ENCODE data around the gene PPARA. TPM values are rescaled to one million over a fixed set of nuclear protein-coding genes. Genes with fewer than 3 reads are reported as not detected.

PPARA gene
- total RNA-seq, 1 donor, result 22.1 TPM

DNA sequence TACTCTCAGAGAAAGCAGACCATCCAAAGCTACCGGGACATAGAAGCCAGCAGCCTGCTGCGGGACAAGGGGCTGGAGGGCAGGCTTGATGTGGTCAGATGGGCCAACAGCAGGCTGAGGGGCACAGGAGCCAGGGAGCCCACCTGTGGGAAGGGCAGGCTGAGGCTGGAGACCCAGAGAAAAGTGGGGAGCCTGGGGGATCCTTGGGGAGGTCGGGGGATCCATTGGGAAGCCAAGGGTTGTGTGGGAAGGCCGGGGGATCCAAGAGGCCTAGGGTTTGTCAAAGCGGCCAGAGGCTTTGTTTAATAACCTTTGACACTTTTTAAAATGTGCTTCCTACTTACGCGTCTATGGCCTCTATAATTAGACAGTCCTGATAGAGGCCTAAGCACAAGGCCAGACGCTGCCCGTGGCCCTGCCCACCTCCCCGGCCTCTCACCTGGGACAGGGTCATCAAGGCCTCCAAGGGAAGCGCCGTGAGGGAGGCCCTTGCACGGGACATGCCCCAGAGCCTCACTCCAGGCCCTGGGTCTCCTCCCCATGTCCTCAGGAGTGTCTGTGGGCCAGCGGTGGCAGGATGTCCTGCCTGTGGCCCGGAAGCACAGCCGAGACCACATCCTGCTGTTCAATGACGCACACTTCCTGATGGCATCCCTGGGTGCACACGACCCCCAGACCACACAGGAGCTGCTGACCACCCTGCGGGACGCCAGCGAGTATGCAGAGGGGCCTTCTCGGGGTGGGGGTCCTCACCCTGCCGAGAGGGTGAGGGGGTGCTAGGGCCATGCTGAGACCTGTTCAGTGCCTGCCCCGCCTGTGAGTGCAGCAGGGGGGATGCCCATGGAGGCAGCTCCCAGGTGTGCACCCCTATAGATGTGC, 137.8 kb downstream of the PPARA start:
- no peak overlapping the region for H3K27ac ChIP-seq (ENCODE audit: low read depth, low read length)
- H2AFZ ChIP-seq (ENCODE audit: low read length), result no peak overlapping the region
- H3K4me3 ChIP-seq (ENCODE audit: insufficient read depth, low read length), result no peak overlapping the region
- H3K27me3 ChIP-seq (ENCODE audit: insufficient read depth, low read length), result no peaks in the 10 kb centered on the region
- TF ChIP-seq, protein P1, sequence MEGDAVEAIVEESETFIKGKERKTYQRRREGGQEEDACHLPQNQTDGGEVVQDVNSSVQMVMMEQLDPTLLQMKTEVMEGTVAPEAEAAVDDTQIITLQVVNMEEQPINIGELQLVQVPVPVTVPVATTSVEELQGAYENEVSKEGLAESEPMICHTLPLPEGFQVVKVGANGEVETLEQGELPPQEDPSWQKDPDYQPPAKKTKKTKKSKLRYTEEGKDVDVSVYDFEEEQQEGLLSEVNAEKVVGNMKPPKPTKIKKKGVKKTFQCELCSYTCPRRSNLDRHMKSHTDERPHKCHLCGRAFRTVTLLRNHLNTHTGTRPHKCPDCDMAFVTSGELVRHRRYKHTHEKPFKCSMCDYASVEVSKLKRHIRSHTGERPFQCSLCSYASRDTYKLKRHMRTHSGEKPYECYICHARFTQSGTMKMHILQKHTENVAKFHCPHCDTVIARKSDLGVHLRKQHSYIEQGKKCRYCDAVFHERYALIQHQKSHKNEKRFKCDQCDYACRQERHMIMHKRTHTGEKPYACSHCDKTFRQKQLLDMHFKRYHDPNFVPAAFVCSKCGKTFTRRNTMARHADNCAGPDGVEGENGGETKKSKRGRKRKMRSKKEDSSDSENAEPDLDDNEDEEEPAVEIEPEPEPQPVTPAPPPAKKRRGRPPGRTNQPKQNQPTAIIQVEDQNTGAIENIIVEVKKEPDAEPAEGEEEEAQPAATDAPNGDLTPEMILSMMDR (IDR thresholded peaks at IDR 0.05; ENCODE audit: extremely low read depth, low read depth, low read length), result no peak
- DNase-seq (ENCODE audit: insufficient read length, low spot score, missing footprints), result peak; percentile 56
- no peaks in the 10 kb centered on the region for H3K79me2 ChIP-seq (ENCODE audit: insufficient read depth, low read length)
- H3K36me3 ChIP-seq (ENCODE audit: insufficient read depth, low read length), result peaks cover 33% of the 10 kb centered on the region
- H4K20me1 ChIP-seq (ENCODE audit: insufficient read depth, low read length), result no peaks in the 10 kb centered on the region
- no peaks in the 10 kb centered on the region for H3K4me1 ChIP-seq (ENCODE audit: insufficient read depth, low read length)
- H3K4me2 ChIP-seq (ENCODE audit: insufficient read depth, low read length), result no peak overlapping the region
- H3K9me3 ChIP-seq (ENCODE audit: low read depth, low read length), result no peaks in the 10 kb centered on the region

DNA sequence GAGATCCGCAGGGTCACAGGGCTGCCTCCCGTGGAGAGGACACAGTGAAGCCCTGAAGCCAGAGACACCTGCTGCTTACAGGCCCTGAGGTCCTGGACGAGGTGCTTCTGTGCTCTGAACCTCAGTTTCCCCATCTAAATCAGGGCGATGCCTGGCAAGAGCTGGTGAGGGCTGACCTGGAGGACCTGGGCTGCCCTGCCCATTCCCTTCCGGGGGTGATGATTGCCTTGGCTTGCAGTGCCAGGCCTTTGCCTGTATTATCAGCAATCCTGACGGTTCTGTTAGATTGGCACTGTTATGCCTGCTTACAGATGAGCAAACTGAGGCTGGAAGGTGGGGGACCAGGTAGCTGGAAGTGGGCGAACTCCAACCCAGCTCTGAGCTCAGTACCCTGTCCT, 138.5 kb downstream of the PPARA start:
- no peak overlapping the region for H3K27ac ChIP-seq (ENCODE audit: low read depth, low read length)
- H3K79me2 ChIP-seq (ENCODE audit: insufficient read depth, low read length), result no peaks in the 10 kb centered on the region
- H2AFZ ChIP-seq (ENCODE audit: low read length), result no peak overlapping the region
- TF ChIP-seq, protein P1 (IDR thresholded peaks at IDR 0.05; ENCODE audit: extremely low read depth, low read depth, low read length), result no peak
- no peak overlapping the region for H3K4me3 ChIP-seq (ENCODE audit: insufficient read depth, low read length)
- no peaks in the 10 kb centered on the region for H3K27me3 ChIP-seq (ENCODE audit: insufficient read depth, low read length)
- peaks cover 38% of the 10 kb centered on the region for H3K36me3 ChIP-seq (ENCODE audit: insufficient read depth, low read length)
- H3K9me3 ChIP-seq (ENCODE audit: low read depth, low read length), result no peaks in the 10 kb centered on the region
- H4K20me1 ChIP-seq (ENCODE audit: insufficient read depth, low read length), result no peaks in the 10 kb centered on the region
- no peaks in the 10 kb centered on the region for H3K4me1 ChIP-seq (ENCODE audit: insufficient read depth, low read length)
- peak; percentile 77 for DNase-seq (ENCODE audit: insufficient read length, low spot score, missing footprints)
- H3K4me2 ChIP-seq (ENCODE audit: insufficient read depth, low read length), result no peak overlapping the region

DNA sequence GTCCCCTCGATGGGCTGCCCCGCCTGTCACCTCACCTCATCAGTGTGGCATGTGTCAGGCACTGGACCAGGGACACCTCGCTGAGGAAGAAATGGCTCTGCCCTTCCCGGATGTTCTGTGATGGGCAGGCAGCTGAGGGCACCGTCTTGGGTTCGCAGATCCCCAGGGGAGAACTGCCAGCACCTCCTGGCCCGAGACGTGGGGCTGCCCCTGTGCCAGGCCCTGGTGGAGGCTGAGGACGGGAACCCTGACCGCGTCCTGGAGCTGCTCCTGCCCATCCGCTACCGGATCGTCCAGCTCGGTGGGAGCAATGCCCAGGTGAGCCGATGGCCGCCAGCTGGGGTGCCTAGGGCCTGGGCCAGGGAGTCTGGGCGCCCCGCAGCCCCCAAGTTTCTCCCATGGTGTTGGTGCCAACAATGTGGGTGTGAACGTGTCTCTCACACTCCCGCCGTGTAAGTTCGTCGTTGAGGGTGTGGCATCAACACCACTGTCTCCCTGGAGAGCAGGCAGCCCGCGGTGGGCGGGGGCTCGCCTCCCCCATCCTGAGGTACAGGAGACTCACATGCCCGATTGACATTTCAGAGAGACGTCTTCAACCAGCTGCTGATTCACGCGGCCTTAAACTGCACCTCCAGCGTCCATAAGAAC, 139.0 kb downstream of the PPARA start:
- Histone ChIP-seq H3K79me2 (ENCODE audit: insufficient read depth, low read length) (no peaks in the 10 kb centered on the region), H3K4me3 (ENCODE audit: insufficient read depth, low read length) (no peak overlapping the region), H2AFZ (ENCODE audit: low read length) (no peak overlapping the region), H3K27me3 (ENCODE audit: insufficient read depth, low read length) (no peaks in the 10 kb centered on the region), H3K36me3 (ENCODE audit: insufficient read depth, low read length) (peaks cover 38% of the 10 kb centered on the region), H4K20me1 (ENCODE audit: insufficient read depth, low read length) (no peaks in the 10 kb centered on the region), H3K4me2 (ENCODE audit: insufficient read depth, low read length) (no peak overlapping the region), H3K4me1 (ENCODE audit: insufficient read depth, low read length) (no peaks in the 10 kb centered on the region), H3K27ac (ENCODE audit: low read depth, low read length) (no peak overlapping the region), H3K9me3 (ENCODE audit: low read depth, low read length) (no peaks in the 10 kb centered on the region)
- peak; percentile 52 for DNase-seq (ENCODE audit: insufficient read length, low spot score, missing footprints)
- TF ChIP-seq, protein P1 (IDR thresholded peaks at IDR 0.05; ENCODE audit: extremely low read depth, low read depth, low read length), result no peak

Data from osteoblast (primary cell).